ENCODE data around the gene TSPAN4.

TSPAN4 gene

DNA sequence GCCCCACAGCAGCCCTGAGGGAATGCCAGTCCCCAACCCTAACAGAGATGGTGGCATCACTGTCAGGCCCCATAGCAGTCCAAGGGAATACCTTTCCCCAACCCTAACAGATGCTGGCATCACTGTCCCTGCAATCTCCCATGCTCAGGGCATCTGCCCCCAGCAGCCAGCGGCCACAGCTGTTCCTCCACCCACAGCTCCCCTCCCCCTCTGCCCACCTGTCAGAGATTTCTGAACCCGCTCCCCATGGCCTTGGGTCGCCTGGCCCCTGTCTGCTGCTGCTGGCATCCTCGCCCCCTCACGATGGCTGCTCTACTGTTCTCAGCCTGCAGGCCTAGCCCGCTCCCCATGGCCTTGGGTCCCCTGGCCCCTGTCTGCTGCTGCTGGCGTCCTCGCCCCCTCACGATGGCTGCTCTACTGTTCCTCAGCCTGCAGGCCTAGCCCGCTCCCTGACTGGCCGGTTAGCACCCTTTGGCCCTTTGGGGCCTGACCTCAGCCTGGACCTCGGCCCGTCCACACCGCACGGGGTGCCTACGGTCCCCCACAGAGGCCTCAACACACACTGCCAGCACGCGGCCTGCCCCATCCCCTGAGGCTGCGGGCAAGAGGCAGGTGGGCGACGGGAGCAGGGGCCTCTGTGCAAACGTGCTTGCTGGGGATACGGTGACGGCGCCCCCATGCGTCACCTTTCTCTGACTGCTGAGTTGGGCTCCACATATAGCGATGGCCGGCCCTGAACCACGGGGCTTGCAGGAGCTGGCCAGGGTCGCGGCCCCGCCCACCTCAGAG is 47.2 kb downstream of the TSPAN4 start:
- ATAC-seq: no peak
- TF ChIP-seq PPARA (CRISPR knock-in tag; IDR thresholded peaks at IDR 0.05; ENCODE audit: borderline replicate concordance) (no peak), SNAI2 (CRISPR knock-in tag; IDR thresholded peaks at IDR 0.05) (no peak), ISL1 (CRISPR knock-in tag; IDR thresholded peaks at IDR 0.05) (no peak), ESRRG (CRISPR knock-in tag; IDR thresholded peaks at IDR 0.05) (no peak), OSR1 (CRISPR knock-in tag; IDR thresholded peaks at IDR 0.05) (no peak), ZFP3 (CRISPR knock-in tag; IDR thresholded peaks at IDR 0.05) (no peak)

DNA sequence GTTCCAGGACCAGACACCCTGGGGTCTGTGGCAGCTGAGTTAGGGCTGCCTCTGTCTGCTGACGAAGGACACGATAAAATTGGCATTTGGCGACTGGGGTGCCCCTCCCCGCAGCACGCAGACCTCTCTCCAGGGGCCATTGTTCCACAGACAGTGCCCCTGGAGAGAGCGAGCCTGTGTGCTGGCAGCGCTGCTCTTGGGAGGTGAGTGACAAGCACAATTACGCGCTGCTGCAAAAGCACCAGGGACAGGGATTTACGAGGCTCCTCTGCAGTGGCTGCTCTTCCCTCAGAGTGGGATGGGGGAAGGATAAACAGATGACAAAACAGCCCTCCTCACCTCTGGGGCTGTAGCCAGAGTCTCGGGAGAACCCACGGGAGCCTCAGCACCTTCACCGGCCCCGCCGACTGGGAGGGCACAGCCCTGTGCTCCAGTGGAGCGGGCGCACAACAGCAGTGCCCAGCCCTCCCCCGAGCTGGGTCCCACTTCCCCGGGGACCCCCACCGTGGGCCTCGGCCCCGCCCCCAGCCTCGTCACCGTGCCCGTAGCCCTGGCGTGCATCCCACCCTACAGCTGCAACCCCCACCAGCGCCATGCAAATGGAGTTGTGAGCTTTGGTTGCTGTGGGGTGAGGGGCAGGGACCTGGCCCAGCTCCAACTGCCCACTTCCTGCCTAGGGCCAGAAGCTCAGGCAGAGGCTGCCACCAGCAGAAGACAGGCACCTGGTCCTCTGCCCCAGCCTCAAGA is 48.3 kb downstream of the TSPAN4 start:
- ATAC-seq: no peak
- TF ChIP-seq, protein P1, sequence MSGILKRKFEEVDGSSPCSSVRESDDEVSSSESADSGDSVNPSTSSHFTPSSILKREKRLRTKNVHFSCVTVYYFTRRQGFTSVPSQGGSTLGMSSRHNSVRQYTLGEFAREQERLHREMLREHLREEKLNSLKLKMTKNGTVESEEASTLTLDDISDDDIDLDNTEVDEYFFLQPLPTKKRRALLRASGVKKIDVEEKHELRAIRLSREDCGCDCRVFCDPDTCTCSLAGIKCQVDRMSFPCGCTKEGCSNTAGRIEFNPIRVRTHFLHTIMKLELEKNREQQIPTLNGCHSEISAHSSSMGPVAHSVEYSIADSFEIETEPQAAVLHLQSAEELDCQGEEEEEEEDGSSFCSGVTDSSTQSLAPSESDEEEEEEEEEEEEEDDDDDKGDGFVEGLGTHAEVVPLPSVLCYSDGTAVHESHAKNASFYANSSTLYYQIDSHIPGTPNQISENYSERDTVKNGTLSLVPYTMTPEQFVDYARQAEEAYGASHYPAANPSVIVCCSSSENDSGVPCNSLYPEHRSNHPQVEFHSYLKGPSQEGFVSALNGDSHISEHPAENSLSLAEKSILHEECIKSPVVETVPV (CRISPR knock-in tag; IDR thresholded peaks at IDR 0.05): no peak
- TF ChIP-seq CSDC2 (CRISPR knock-in tag; IDR thresholded peaks at IDR 0.05): no peak
- no peak for TF ChIP-seq PPARA (CRISPR knock-in tag; IDR thresholded peaks at IDR 0.05; ENCODE audit: borderline replicate concordance)

GRCh38 chr11:893008-893654 is 50.5 kb downstream of the TSPAN4 start:
- no peak for ATAC-seq
- TF ChIP-seq, protein P2, sequence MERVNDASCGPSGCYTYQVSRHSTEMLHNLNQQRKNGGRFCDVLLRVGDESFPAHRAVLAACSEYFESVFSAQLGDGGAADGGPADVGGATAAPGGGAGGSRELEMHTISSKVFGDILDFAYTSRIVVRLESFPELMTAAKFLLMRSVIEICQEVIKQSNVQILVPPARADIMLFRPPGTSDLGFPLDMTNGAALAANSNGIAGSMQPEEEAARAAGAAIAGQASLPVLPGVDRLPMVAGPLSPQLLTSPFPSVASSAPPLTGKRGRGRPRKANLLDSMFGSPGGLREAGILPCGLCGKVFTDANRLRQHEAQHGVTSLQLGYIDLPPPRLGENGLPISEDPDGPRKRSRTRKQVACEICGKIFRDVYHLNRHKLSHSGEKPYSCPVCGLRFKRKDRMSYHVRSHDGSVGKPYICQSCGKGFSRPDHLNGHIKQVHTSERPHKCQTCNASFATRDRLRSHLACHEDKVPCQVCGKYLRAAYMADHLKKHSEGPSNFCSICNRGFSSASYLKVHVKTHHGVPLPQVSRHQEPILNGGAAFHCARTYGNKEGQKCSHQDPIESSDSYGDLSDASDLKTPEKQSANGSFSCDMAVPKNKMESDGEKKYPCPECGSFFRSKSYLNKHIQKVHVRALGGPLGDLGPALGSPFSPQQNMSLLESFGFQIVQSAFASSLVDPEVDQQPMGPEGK (CRISPR knock-in tag; IDR thresholded peaks at IDR 0.05; ENCODE audit: borderline replicate concordance): no peak
- no peak for TF ChIP-seq ESRRG (CRISPR knock-in tag; IDR thresholded peaks at IDR 0.05)
- TF ChIP-seq TSHZ2 (CRISPR knock-in tag; IDR thresholded peaks at IDR 0.05): no peak
- TF ChIP-seq, protein P1 (CRISPR knock-in tag; IDR thresholded peaks at IDR 0.05): no peak
- no peak for TF ChIP-seq ARNTL (CRISPR knock-in tag; IDR thresholded peaks at IDR 0.05; ENCODE audit: borderline replicate concordance, low read depth)
- TF ChIP-seq CREB5 (CRISPR knock-in tag; IDR thresholded peaks at IDR 0.05; ENCODE audit: low read depth): no peak
- no peak for TF ChIP-seq GLIS3 (CRISPR knock-in tag; IDR thresholded peaks at IDR 0.05)
- no peak for TF ChIP-seq BACH2 (CRISPR knock-in tag; IDR thresholded peaks at IDR 0.05; ENCODE audit: borderline replicate concordance)
- TF ChIP-seq ZNF70 (CRISPR knock-in tag; IDR thresholded peaks at IDR 0.05): no peak
- no peak for TF ChIP-seq ZNF8 (CRISPR knock-in tag; IDR thresholded peaks at IDR 0.05)
- no peak for TF ChIP-seq SNAI2 (CRISPR knock-in tag; IDR thresholded peaks at IDR 0.05)
- no peak for TF ChIP-seq TOX (CRISPR knock-in tag; IDR thresholded peaks at IDR 0.05; ENCODE audit: borderline replicate concordance)
- TF ChIP-seq ISL1 (CRISPR knock-in tag; IDR thresholded peaks at IDR 0.05): no peak
- no peak for TF ChIP-seq CSDC2 (CRISPR knock-in tag; IDR thresholded peaks at IDR 0.05)
- no peak for TF ChIP-seq ZNF565 (CRISPR knock-in tag; conservative IDR thresholded peaks at IDR 0.05; ENCODE audit: low read depth)
